Skin epidermis (tissue), 12 donors: ENCODE results near the gene KCNIP4.

Source experiments
- H3K27ac ChIP-seq, 21 experiments: fragments of 200-600 bp; sonication (generic) in 11 of 21; one replicate each; pipeline ENCODE4 v1.5.0; 2020; ENCODE audit warnings: mild to moderate bottlenecking in 3 of 21, inconsistent platforms in 2 of 21, moderate library complexity in 2 of 21
- H3K4me3 ChIP-seq, 7 experiments: fragments of 200-600 bp; sonication (generic) in 2 of 7; one replicate each; pipeline ENCODE4 v1.5.0; 2020; ENCODE audit warnings: inconsistent platforms in 2 of 7, mild to moderate bottlenecking in 2 of 7, moderate library complexity in 1 of 7

Gene KCNIP4

DNA sequence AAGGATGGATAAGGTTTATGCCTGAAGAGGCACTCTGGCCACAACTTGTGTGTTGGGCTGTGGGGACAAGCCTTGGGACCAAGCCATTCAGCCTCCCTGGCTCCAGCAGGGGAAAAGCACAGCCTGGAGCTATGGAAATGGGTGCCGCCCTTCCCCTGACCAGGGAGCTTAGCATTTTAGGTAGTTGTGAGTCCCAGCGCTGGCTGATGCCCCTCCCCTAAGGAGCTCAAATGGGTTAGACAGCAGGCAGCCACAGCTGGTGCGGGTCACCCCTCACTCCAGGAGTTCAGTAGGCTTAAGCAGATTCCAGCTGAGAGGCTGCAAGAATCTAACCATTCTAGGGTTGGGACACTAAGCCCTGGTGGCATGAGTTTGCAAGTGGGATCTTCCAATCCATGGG is 172.9 kb downstream of the KCNIP4 start:
- no peak overlapping the region for H3K27ac ChIP-seq
- H3K4me3 ChIP-seq, result no peak overlapping the region

DNA sequence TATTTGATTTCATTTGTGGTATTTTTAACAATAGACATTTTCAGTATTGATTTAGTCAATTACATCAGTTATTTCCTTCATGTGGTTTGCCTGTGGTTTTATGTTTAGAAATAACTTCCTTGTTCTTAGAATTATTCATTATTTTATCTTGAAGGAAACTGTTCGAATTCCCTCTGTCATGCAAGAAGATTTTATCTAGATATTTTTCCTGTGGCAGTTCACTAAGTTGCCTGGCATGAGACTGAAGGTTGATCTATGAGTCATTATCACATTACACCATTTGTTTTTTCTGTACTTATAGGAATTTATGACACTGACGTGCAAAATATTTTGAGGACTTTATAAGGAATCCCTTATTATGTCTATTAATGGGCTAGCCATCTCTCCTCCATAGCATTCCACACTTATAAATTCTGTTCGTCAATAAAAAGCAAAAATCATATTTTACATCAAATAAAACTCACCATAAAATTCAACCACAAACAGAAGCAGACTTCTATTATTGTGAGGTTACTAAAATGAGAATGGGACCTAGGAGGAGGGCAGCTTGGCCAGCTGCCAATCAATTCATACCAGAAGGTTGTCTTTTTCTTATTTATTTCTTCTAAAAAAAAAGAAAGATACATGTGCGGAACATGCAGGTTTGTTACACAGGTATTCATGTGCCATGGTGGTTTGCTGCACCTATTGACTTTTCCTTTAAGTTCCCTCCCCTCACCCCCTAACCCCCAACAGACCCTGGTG is 179.0 kb downstream of the KCNIP4 start:
- no peak overlapping the region for H3K27ac ChIP-seq
- no peak overlapping the region for H3K4me3 ChIP-seq

DNA sequence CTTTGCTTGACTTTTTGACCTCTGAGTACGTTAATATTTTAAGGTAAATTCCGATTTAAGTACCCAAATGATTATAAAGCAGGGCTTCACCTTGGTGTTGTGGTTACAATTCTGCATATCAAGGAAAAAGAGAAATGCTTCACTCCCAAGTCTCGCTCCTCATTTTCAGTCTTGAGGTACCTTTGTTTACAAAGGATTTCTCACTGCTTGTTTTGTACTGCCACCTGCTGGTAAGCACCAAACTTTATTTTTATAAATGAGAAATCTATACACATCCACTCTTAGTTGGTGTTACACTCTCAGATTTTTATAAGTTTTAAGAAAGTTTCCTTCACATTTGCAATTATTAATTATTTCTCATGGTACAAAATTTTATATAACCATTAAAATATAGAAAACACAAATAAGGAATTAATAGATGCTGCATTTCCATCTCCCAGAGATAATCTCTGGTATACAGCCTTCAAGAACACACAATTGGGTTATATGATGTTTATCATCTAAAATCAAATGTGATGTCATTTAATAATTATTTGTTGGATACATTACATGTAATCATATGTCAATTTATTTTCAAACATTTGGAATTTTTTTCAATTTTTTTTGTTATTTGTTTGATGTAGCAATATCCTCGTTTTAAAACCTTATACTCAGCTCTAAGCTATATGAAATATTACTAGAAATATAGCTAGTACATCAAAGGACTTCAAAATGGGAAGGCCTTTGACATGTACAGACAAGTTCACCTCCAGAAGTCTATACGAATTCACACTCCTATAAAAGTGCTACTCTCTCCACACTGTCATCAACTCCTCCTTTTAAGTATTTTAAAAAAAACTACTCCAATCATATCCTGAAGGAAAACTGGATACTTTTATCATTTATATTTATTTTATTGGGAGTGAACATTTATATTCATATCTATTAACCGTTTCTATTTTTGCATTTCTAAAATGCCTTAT is 179.9 kb downstream of the KCNIP4 start:
- Histone ChIP-seq H3K27ac (no peak overlapping the region), H3K4me3 (no peak overlapping the region)

DNA sequence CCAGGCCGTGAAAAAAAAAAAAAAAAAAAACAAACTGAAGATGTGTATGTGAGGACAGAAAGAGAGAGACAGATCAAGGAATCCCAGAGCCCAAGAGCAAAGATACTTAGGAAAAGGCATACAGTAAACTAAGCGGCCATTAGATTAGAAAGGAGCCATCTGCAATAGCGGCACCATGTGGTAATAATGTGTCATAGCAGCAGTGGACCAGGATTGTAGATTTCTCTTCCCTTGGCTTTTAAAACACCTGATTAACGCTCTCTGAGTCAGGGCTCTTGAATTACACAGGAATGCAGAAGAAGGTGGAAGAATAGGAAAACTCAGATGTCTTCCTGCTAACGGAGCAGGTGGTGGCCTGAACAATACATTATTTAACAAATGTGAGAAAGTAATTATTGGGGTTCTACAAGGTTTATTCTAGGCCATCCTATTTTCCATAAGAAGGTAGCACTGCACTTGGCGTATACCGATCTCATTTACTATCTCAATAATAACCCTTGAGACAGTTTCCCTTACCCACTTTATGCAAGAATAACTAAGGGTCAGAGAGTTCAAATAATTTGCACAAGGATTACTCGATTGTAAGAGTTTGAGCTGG is 182.7 kb downstream of the KCNIP4 start:
- no peak overlapping the region for H3K4me3 ChIP-seq
- no peak overlapping the region for H3K27ac ChIP-seq

DNA sequence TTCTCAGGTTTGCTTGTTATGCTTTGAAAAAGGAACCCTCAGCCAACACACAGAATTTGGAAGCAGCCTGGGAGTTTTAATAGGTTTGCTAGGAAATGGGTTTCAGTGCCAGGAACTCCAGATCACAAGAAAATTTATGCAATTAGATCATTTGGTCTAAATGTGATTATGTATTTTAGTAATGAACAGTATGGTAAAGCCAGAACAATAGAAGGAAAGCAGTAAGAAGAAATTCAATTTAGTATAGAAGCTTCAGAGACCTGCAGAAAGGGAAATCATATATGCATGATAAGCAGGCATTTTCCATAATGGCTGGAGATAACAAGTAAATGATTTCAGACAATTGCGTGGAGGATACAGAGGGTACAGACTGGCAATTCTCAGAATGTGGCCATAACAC is 184.7 kb downstream of the KCNIP4 start:
- H3K4me3 ChIP-seq, result no peak overlapping the region
- H3K27ac ChIP-seq, result no peak overlapping the region

DNA sequence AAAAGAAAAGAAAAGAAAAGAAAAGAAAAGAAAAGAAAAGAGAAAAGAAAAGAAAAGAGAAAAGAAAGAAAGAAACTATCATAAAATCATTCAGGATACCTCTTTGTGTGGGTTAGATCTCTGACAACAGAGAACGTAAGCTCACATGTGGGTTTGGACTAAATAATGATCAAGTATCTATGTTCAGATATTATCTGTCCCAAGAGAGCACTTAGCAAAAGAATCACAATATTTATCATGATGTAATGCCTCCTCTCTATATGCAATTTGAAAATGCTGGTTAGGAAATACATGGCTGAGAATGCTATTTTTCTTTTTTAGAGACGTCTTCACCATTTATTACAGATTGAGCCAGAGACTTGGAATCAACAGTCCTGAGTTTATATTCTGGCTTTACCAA is 191.3 kb downstream of the KCNIP4 start:
- Histone ChIP-seq H3K27ac (no peak overlapping the region), H3K4me3 (no peak overlapping the region)

DNA sequence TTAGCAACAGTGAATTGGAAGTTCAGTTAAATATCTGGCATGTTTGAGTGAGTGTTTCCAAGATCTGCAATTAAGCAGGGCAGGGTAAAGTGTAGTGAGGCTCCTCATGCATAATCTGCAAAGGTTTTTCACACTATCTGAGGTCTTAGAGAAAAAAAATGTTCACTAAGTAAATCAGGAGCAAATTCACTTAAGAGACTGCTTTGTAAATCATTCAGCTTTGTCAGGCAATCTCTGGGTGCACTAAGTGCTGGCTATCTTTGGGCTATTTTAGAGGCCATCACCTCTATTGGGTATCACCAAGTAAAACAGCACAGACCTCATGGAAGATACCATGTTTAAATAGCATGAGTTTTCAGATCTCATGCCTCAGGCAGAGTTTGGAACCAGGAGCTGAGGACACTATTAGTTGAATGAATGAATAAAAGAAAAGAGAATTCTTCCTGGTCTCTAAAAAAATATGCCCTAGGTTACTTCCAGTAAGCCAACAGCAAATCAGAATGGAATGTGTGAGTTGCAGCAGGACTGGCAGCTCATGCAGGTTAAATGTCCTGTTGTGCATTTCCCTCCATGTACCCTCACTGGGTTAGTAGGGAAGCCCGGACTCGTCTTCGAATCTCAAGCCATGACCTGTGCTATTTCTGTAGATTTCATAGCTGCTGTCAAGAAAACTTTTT is 195.3 kb downstream of the KCNIP4 start:
- H3K27ac ChIP-seq, result no peak overlapping the region
- no peak overlapping the region for H3K4me3 ChIP-seq

DNA sequence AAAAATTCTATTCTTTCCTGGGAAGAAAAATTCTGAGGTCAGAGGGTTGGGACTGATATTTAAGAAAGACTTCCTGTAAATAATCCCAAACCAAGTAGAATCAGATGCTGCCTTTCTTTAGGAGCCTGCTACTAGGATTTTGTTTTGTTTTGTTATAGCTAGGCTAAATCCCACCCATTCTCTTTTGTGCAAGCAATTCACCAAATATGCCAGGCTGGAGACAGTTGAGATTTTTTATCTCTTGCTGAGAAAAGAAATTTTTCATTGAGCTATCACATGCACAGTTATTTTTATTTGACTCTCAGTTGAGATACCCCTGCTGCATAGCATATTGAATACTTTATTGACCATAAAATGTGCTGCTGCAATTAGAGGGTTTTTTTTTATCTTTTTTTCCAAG is 196.0 kb downstream of the KCNIP4 start:
- Histone ChIP-seq H3K27ac (no peak overlapping the region), H3K4me3 (no peak overlapping the region)

DNA sequence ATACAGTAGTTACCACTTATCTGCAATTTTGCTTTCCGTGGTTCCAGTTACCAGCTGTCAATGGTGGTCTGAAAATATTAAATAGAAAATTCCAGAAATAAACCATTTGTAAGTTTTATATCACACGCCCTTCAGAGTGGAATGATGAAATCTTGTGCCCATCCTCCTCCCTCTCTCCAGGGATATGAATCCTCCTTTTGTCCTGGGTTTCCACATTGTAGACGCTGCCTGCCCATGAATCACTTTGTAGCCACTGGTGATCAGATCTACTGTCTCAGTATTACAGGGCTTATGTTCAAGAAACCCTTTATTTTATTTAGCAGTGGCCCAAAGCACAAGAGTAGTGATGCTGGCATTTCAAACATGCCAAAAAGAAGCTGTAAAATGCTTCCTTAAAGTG is 198.6 kb downstream of the KCNIP4 start:
- Histone ChIP-seq H3K27ac (no peak overlapping the region), H3K4me3 (no peak overlapping the region)

DNA sequence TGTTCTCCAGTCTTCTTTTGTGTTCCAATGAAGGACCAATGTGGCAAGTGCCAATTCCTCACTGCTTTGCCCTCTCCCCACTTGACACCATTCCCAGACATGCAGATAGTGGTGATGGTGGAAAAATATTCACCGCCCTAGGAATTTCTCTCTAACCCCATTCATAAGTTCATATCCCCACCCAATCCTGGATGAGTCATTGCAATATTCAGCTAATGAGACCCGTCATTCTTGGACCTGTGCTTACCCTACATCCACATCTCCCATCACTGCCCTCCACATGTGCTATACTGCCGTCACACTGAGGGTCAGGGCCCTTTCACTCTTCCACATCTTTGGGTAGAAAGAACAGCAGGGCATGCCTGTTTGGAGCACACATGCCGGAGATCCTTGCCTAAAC is 199.2 kb downstream of the KCNIP4 start:
- Histone ChIP-seq H3K4me3 (no peak overlapping the region), H3K27ac (no peak overlapping the region)

DNA sequence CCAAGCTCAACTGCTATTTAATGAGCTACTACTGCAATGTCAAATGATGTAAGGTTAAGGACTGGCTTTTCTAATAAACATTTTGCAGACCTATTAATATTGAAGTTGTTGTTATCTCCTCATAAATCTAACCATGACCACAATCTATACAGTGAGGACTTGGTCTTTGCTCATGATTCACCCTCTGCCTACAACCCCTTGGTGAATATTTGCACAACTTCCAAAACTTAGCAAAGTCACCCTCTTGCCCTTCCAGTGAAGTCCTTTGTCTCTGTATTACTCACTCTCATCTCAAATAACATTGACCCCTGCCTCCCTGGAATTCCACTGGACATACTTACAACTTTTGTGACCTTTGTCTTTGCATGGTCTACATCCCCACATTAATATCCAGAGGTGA is 204.5 kb downstream of the KCNIP4 start:
- Histone ChIP-seq H3K4me3 (no peak overlapping the region), H3K27ac (no peak overlapping the region)

DNA sequence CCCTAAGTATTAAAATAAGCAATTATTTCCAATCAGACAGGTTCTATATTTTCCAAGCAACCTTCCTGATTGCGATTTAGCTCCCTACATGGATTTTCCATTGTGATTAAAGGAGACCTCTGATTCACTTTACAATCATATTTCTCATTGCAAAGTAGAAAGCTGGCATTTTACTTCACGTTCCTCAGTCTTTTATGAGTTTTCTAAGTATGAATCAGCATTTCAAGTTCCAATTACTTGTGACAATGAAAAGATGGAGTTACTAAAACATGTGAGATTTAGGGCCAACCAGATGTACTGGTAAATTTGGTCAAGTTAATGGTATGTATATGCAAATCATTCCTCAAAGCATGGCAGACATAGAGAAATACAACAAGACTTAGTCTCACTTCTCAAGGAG is 206.2 kb downstream of the KCNIP4 start:
- H3K4me3 ChIP-seq, result no peak overlapping the region
- no peak overlapping the region for H3K27ac ChIP-seq

DNA sequence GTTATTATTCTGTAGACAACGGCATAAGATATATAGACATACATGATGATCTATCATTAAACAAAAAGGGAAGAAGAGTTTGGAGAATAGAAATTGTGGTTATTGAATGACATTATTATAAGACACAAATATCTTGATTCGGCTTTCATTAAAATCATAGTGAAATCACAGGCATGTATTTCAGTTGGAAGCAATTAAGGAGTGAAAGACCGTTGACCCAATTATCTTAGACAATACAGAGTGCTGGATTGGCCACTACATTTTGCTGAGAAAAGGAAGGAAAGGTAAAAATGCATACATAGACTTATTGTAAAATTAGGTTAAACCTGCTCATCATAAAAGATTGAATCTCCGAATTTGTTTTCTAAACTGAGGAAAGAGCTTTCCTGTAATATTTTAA is 209.8 kb downstream of the KCNIP4 start:
- no peak overlapping the region for H3K4me3 ChIP-seq
- H3K27ac ChIP-seq, result no peak overlapping the region

DNA sequence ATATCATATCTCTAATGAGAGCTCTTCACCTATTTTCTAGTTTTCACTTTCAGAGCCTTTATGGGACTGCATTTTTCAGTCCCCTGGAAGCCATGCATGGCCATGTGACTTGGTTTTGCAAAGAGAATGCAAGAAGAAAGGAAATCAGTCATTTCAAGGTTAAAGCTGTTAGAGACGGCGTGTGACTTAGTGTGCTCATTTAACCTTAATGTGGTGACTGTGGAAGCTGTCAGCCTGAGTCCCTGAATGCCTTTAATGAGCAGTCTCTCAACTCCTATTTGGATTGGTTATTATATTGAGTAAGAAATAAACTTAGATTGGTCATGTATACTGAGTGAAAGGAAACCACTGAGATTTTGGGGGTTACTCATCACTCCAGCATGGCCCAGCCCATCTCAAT is 212.7 kb downstream of the KCNIP4 start:
- H3K27ac ChIP-seq, result no peak overlapping the region
- no peak overlapping the region for H3K4me3 ChIP-seq

DNA sequence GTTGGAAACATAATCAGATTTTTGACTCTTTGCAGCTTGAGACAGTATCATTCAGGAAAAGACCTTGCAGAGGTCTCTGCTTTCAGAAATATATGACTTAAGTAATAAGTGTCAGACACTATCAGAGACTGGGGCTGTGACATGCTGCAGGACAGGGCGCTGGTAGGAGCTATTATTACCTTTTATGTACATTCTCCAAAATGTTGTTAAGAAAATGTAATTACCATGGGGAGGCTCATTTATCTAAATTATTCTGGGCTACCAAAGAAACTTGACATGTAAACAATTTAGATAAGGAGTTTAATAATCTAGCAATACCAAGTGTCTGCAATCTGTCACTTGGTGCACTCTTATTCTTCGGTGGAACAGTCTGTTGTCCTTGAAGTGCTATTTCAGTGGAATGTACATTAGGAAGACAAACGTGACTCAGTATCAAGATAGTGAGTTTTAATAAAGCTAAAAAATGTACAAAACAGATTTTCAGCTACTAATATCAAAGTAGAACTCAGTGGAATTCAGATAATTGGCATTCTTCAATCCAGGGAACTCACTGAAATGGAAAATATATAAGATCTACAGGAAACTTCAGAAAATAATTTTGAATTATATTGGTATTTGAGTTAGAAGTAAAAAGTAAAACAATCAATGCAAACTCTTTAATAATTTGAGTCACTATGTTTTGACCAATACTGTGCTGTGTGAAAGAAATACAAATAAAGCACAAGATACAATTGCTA is 214.5 kb downstream of the KCNIP4 start:
- no peak overlapping the region for H3K4me3 ChIP-seq

DNA sequence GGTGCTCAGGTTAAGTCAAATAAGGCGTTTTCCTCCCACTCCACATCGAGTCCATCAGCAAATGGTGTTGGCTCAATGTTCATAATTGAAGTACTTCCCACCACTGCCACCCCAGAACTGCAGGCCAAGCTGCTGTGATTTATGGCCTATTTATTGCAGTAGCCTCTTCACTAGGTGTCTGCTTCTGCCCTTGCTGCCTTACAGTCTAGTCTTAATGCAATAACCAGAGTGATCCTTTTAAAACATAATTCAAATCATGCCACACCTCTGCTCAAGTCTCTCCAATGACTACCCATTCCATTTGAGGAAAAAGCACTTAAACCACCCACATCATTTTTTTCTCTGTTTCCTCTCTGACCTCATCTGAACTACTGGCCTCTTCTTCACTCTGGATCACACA is 220.3 kb downstream of the KCNIP4 start:
- H3K4me3 ChIP-seq, result no peak overlapping the region
- H3K27ac ChIP-seq, result no peak overlapping the region

More for the DNA sequence above, 214.5 kb downstream of the KCNIP4 start:
- no peak overlapping the region for H3K27ac ChIP-seq

DNA sequence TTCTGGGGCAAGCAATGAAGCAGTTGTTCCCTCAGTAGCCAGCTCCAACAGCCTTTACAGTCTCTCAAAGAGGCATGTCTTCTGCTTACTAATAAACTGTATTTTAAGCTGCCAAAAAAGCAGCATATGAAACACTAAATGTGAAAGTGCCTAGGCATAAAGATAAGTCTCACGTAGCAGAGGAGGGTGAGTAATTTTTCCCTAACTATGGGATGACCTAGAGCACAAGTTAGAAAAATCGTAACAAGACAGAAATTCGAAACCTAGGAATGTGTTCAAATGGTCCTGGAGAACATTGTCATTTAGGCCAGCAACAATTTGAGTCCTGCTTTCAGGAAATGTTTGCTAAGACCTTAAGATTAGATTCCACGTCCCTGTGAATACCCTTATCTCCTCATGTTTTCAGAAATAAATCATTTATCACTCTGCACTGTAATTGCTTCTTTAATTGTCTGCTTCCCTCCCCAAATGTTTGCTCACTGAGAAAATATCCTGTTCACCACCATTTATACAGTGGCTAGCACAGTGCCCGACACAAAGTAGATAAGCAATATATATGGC is 222.2 kb downstream of the KCNIP4 start:
- no peak overlapping the region for H3K27ac ChIP-seq
- H3K4me3 ChIP-seq, result no peak overlapping the region

DNA sequence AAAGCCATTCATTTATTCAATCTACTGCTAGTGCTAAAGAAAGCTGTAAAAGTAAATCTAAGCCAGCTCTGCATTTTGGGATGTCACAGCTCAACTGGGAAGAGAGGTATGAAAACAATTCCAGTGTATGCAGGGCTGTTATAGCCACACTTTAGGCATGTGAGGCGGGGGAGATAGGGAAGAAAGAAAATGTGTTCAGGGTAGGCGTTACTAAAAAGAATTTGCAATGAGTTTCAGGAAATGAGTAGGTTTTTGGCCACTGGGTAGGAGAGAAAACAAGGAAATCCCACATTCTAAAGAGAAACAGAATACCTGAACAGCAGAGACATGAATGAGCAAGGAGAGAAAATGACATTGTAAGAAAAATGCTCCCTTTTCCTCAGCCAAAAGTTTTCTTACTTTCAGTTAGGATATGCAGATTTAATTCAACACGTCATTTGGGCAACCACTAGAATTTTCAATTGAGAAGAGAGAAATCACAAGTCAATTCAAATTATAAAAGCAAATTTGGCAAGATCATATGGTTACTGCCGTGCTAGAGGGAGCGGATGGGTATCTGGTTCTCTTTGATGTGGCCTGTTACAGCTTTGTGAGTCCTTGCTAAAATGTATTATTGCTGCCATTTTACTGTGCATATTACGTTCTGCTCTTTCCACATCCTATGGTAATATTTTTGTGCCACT is 226.3 kb downstream of the KCNIP4 start:
- no peak overlapping the region for H3K4me3 ChIP-seq
- H3K27ac ChIP-seq, result no peak overlapping the region

DNA sequence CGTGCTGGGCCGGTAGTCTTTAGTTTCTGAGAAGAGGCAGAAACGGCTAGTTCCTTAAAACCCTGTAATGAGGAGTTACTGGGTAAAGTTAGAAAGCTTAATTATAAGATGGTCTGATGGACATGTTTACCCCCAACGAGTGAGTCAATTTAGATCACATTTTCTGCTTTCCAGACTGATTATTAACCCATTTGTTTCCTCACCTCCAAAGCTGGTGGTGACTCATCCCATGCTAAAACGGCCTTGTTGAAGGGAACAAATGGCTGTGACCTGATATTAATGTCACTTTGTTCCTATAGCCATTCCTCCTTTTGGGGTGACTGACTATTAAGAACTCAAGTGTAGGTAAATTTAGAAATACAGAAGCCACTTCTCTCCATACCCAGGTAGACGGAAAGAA is 232.0 kb downstream of the KCNIP4 start:
- Histone ChIP-seq H3K27ac (no peak overlapping the region), H3K4me3 (no peak overlapping the region)
